ENCODE results near the gene MCEMP1. TPM values are rescaled to one million over a fixed set of nuclear protein-coding genes. Genes with fewer than 3 reads are reported as not detected.

Gene MCEMP1
- total RNA-seq, 4 donors from 2014 or later, result 0.67 to 1.2 (median 0.96) TPM; not detected in 1

GRCh38 chr19:7706188-7706954 lies 29.5 kb downstream of the MCEMP1 start:
- WGBS, 2 donors (ENCODE audit: low coverage in 1 of 2), result 66 to 82% methylated on average over 10 to 12 of the region's 14 CpGs

GRCh38 chr19:7706955-7707456 lies 30.1 kb downstream of the MCEMP1 start:
- Histone ChIP-seq H3K36me3 (no peaks in the 10 kb centered on the region), H3K9me3 (no peaks in the 10 kb centered on the region), H3K4me1 (no peaks in the 10 kb centered on the region), H3K4me3 (no peak overlapping the region), H3K27ac (peak overlapping the region in 1 of 4 donors; percentile 47), H3K27me3 (peaks cover 59% of the 10 kb centered on the region)
- WGBS, 2 donors (ENCODE audit: low coverage in 1 of 2), result 20 to 68% methylated on average over 1 to 5 of the region's 8 CpGs
- ATAC-seq, result no peak
- TF ChIP-seq POLR2AphosphoS5 (IDR thresholded peaks at IDR 0.05) (no peak), POLR2A (IDR thresholded peaks at IDR 0.05) (no peak), CTCF (IDR thresholded peaks at IDR 0.05) (no peak)

More at GRCh38 chr19:7706188-7706954, 29.5 kb downstream of the MCEMP1 start:
- Histone ChIP-seq H3K4me3 (no peak overlapping the region), H3K9me3 (no peaks in the 10 kb centered on the region), H3K4me1 (no peaks in the 10 kb centered on the region), H3K27ac (peak overlapping the region in 2 of 4 donors; percentile 17 to 47), H3K27me3 (peaks cover 65% of the 10 kb centered on the region), H3K36me3 (no peaks in the 10 kb centered on the region)
- TF ChIP-seq CTCF (IDR thresholded peaks at IDR 0.05), result no peak
- TF ChIP-seq POLR2AphosphoS5 (IDR thresholded peaks at IDR 0.05), result no peak
- no peak for TF ChIP-seq EP300 (IDR thresholded peaks at IDR 0.05)
- TF ChIP-seq POLR2A (IDR thresholded peaks at IDR 0.05), result no peak
- no peak for ATAC-seq

GRCh38 chr19:7709932-7710460 lies 33.1 kb downstream of the MCEMP1 start:
- no peaks in the 10 kb centered on the region for H3K4me1 ChIP-seq
- ATAC-seq, result no peak
- H3K4me3 ChIP-seq, result no peak overlapping the region
- no peaks in the 10 kb centered on the region for H3K9me3 ChIP-seq
- TF ChIP-seq POLR2A (IDR thresholded peaks at IDR 0.05), result no peak
- TF ChIP-seq POLR2AphosphoS5 (IDR thresholded peaks at IDR 0.05), result no peak
- no peak for TF ChIP-seq EP300 (IDR thresholded peaks at IDR 0.05)
- no peak for TF ChIP-seq CTCF (IDR thresholded peaks at IDR 0.05)
- peaks cover 33% of the 10 kb centered on the region for H3K27me3 ChIP-seq
- no peak overlapping the region for H3K27ac ChIP-seq
- WGBS, 2 donors (ENCODE audit: low coverage in 1 of 2), result no CpG with 5 or more reads among the region's 10 CpGs
- H3K36me3 ChIP-seq, result no peaks in the 10 kb centered on the region

GRCh38 chr19:7710616-7711015 lies 33.7 kb downstream of the MCEMP1 start:
- ATAC-seq, result no peak
- Histone ChIP-seq H3K27ac (no peak overlapping the region), H3K36me3 (no peaks in the 10 kb centered on the region), H3K4me3 (no peak overlapping the region), H3K27me3 (peaks cover 27% of the 10 kb centered on the region), H3K9me3 (no peaks in the 10 kb centered on the region), H3K4me1 (no peaks in the 10 kb centered on the region)
- TF ChIP-seq POLR2AphosphoS5 (IDR thresholded peaks at IDR 0.05) (no peak), CTCF (IDR thresholded peaks at IDR 0.05) (no peak), POLR2A (IDR thresholded peaks at IDR 0.05) (no peak), EP300 (IDR thresholded peaks at IDR 0.05) (no peak)
- WGBS, 2 donors (ENCODE audit: low coverage in 1 of 2), result 71 to 76% methylated on average over 5 of the region's 5 CpGs
